ENCODE measurements around the gene ASF1B.

DNA sequence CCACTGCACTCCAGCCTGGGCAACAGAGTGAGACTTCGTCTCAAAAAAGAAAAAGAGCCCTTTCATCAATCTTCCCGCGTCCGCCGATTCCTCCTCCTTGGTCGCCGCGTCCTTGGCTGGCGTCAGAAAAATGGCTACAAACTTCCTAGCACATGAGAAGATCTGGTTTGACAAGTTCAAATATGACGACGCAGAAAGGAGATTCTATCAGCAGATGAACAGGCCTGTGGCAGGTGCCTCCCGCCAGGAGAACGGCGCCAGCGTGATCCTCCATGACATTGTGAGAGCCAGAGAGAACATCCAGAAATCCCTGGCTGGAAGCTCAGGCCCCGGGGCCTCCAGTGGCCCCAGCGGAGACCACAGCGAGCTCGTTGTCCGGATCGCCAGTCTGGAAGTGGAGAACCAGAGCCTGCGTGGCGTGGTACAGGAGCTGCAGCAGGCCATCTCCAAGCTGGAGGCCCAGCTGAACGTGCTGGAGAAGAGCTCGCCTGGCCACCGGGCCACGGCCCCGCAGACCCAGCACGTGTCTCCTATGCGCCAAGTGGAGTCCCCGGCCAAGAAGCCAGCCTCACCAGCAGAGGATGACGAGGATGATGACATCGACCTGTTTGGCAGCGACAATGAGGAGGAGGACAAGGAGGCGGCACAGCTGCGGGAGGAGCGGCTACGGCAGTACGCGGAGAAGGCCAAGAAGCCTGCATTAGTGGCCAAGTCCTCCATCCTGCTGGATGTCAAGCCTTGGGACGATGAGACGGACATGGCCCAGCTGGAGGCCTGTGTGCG lies 65.9 kb downstream of the ASF1B start:
- TF ChIP-seq, protein P1, sequence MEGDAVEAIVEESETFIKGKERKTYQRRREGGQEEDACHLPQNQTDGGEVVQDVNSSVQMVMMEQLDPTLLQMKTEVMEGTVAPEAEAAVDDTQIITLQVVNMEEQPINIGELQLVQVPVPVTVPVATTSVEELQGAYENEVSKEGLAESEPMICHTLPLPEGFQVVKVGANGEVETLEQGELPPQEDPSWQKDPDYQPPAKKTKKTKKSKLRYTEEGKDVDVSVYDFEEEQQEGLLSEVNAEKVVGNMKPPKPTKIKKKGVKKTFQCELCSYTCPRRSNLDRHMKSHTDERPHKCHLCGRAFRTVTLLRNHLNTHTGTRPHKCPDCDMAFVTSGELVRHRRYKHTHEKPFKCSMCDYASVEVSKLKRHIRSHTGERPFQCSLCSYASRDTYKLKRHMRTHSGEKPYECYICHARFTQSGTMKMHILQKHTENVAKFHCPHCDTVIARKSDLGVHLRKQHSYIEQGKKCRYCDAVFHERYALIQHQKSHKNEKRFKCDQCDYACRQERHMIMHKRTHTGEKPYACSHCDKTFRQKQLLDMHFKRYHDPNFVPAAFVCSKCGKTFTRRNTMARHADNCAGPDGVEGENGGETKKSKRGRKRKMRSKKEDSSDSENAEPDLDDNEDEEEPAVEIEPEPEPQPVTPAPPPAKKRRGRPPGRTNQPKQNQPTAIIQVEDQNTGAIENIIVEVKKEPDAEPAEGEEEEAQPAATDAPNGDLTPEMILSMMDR (IDR thresholded peaks at IDR 0.05), result no peak
- no peak for TF ChIP-seq POLR2A (IDR thresholded peaks at IDR 0.05)

Measured in adrenal gland (tissue), 5 donors.